ENCODE data around the gene SLC2A9. TPM values are rescaled to one million over a fixed set of nuclear protein-coding genes. Genes with fewer than 3 reads are reported as not detected.

Gene SLC2A9
- total RNA-seq, 6 experiments from 2014 or later, result 16.1 to 25.0 (median 19.8) TPM

GRCh38 chr4:10047967-10048366, 26.7 kb upstream of the SLC2A9 start:
- Histone ChIP-seq H3K36me3 (no peaks in the 10 kb centered on the region), H3K27ac (no peak overlapping the region), H3K4me1 (no peaks in the 10 kb centered on the region), H3K4me3 (no peak overlapping the region), H3K9me3 (no peaks in the 10 kb centered on the region), H3K27me3 (no peaks in the 10 kb centered on the region)
- WGBS (ENCODE audit: insufficient coverage, low coverage, low lambda C conversion rate, missing lambda C conversion rate), result 50% methylated on average over 3 of the region's 5 CpGs
- DNase-seq (no peak), ATAC-seq (no peak)
- intact Hi-C loops (cut with DNase I), result no loop called here
- TF ChIP-seq CTCF (IDR thresholded peaks at IDR 0.05) (no peak), POLR2A (IDR thresholded peaks at IDR 0.05) (no peak)

- Histone ChIP-seq H3K9me3 (no peaks in the 10 kb centered on the region), H3K27me3 (no peaks in the 10 kb centered on the region), H3K4me3 (no peak overlapping the region), H3K4me1 (no peaks in the 10 kb centered on the region), H3K27ac (no peak overlapping the region), H3K36me3 (no peaks in the 10 kb centered on the region)
- intact Hi-C loops (cut with DNase I), result no loop called here
- no peak for ATAC-seq
- WGBS (ENCODE audit: insufficient coverage, low coverage, low lambda C conversion rate, missing lambda C conversion rate), result 53% methylated on average over 2 of the region's 3 CpGs
- no peak for TF ChIP-seq CTCF (IDR thresholded peaks at IDR 0.05)
- TF ChIP-seq POLR2A (IDR thresholded peaks at IDR 0.05), result no peak
- no peak for DNase-seq
Measured at GRCh38 chr4:10046471-10046870, 25.2 kb upstream of the SLC2A9 start.

DNA sequence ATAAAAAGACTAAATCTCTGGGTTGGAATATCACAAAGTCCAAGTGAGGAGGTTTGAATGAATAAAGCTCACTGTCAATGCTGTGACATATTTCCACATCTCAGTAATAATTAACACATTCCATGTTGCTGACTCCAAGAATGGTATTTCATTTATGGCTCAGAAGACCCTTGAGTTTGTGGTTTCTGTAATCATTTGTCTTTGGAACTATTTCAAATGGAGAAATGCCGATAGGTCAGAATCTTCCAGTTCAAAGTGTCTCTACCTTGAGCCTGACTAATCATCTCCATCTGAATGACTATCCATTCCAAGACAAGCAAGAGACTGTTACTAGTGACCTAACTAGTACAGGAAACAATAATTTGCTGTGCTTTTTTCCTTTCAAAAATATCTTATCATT, 24.2 kb upstream of the SLC2A9 start:
- TF ChIP-seq POLR2A (IDR thresholded peaks at IDR 0.05) (no peak), CTCF (IDR thresholded peaks at IDR 0.05) (no peak)
- ATAC-seq (peak in 1 of 4 donors; percentile 28), DNase-seq (no peak)
- H3K36me3 ChIP-seq, result no peaks in the 10 kb centered on the region
- 31% methylated on average over 1 of the region's 1 CpG for WGBS (ENCODE audit: insufficient coverage, low coverage, low lambda C conversion rate, missing lambda C conversion rate)
- intact Hi-C loops (cut with DNase I), result no loop called here
- no peaks in the 10 kb centered on the region for H3K9me3 ChIP-seq
- no peak overlapping the region for H3K27ac ChIP-seq
- no peaks in the 10 kb centered on the region for H3K4me1 ChIP-seq
- H3K4me3 ChIP-seq, result no peak overlapping the region
- H3K27me3 ChIP-seq, result no peaks in the 10 kb centered on the region

GRCh38 chr4:10041036-10041435, 19.7 kb upstream of the SLC2A9 start:
- H3K4me3 ChIP-seq, result no peak overlapping the region
- no peak overlapping the region for H3K27ac ChIP-seq
- no peak for DNase-seq
- intact Hi-C loops (cut with DNase I), result no loop called here
- H3K36me3 ChIP-seq, result no peaks in the 10 kb centered on the region
- ATAC-seq, result no peak
- no peaks in the 10 kb centered on the region for H3K9me3 ChIP-seq
- WGBS (ENCODE audit: insufficient coverage, low coverage, low lambda C conversion rate, missing lambda C conversion rate), result 85% methylated on average over 4 of the region's 6 CpGs
- H3K4me1 ChIP-seq, result no peaks in the 10 kb centered on the region
- H3K27me3 ChIP-seq, result no peaks in the 10 kb centered on the region
- no peak for TF ChIP-seq CTCF (IDR thresholded peaks at IDR 0.05)
- TF ChIP-seq POLR2A (IDR thresholded peaks at IDR 0.05), result no peak
